Coronary artery (tissue), 2 donors: ENCODE results near the gene PDE11A.

Experiments used
- DNase-seq: peaks from one replicate; pipeline ENCODE4 v3.0.0-alpha.2; 2017; ENCODE audit warnings: low spot score
- H3K27ac ChIP-seq, 2 donors: fragments of 200-600 bp; sonication (generic); one replicate each; pipeline ENCODE4 v1.5.1; 2016 to 2019
- H3K4me3 ChIP-seq: fragments of 200-600 bp; sonication (generic); 2 replicates; pipeline ENCODE4 v1.5.1; 2016; ENCODE audit warnings: mild to moderate bottlenecking, moderate library complexity
- CTCF ChIP-seq: fragments of 200-600 bp; sonication (generic); IDR thresholded peaks from one replicate; pipeline ENCODE4 v1.5.1; 2019; ENCODE audit warnings: antibody characterized with exemption

Gene PDE11A

GRCh38 chr2:177998996-177999395, 73.6 kb downstream of the PDE11A start:
- Histone ChIP-seq H3K4me3 (no peak overlapping the region), H3K27ac (no peak overlapping the region)
- DNase-seq = no peak
- TF ChIP-seq CTCF = no peak

GRCh38 chr2:177998006-177998405, 74.6 kb downstream of the PDE11A start:
- no peak for TF ChIP-seq CTCF
- DNase-seq = no peak
- Histone ChIP-seq H3K4me3 (no peak overlapping the region), H3K27ac (no peak overlapping the region)

- Histone ChIP-seq H3K27ac (no peak overlapping the region), H3K4me3 (no peak overlapping the region)
- no peak for DNase-seq
- TF ChIP-seq CTCF = no peak
Observed at GRCh38 chr2:177992992-177993391, 79.6 kb downstream of the PDE11A start.

GRCh38 chr2:177989029-177989885, 83.3 kb downstream of the PDE11A start:
- no peak for DNase-seq

GRCh38 chr2:177984749-177985148, 87.8 kb downstream of the PDE11A start:
- H3K27ac ChIP-seq = no peak overlapping the region
- DNase-seq = no peak
- TF ChIP-seq CTCF = no peak
- no peak overlapping the region for H3K4me3 ChIP-seq

More at GRCh38 chr2:177989029-177989885, 83.3 kb downstream of the PDE11A start:
- Histone ChIP-seq H3K4me3 (no peak overlapping the region), H3K27ac (no peak overlapping the region)
- TF ChIP-seq CTCF = no peak

GRCh38 chr2:177983183-177983788, 89.3 kb downstream of the PDE11A start:
- TF ChIP-seq CTCF = peak; percentile 44
- no peak for DNase-seq
- Histone ChIP-seq H3K27ac (no peak overlapping the region), H3K4me3 (no peak overlapping the region)

GRCh38 chr2:177972782-177973181, 99.8 kb downstream of the PDE11A start:
- DNase-seq = no peak
- Histone ChIP-seq H3K4me3 (no peak overlapping the region), H3K27ac (no peak overlapping the region)
- no peak for TF ChIP-seq CTCF
